Stimulated activated CD8-positive, alpha-beta memory T cell treated with anti-CD3 and anti-CD28 coated beads, Interleukin-15, amount 100 ng/mL, for 24 hours (primary cell): Measurements from ENCODE around the gene MYO9A.
"Not testable (repeated sequence)": the region's sequence is repeated elsewhere in the genome, so short reads cannot be mapped to it uniquely, and the experiment has no call there.

Source experiments
- DNase-seq: peaks from one replicate; pipeline ENCODE4 v3.0.0-alpha.2; 2020; ENCODE audit warnings: low read depth

MYO9A gene

GRCh38 chr15:72037321-72037720 lies 80.6 kb downstream of the MYO9A start:
- no peak for DNase-seq

DNA sequence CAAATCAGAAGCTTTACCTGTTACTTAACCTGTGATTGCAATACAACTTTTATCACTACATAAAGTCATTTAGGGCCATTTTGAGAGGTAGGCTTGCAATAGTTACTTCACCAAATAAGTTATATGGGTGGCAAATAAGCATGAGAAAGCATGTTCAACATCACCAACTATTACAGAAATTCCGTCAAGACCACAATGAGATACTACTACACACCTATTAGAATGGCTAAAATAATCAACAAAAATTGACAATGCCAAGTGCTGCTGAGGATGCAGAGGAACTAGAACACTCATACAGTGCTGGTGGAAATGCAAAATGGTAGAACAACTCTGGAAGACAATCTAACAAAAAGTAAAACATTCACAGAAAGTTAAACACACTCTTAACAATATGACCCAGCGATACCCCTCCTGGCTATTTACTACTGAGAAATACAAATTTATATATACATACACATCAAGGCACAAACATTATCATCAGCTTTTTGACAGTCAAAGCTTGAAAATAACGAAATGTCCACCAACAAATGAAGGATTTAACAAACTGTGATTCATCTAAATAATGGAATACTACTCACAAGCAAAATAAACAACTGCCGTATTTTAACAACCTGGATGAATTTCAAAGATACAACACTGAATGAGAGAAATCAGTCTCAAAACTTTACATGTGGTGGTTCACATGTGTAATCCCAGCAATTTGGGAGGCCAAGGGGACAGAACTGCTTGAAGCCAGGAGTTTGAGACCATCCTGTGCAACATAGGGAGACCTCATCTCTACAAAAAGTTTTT lies 82.9 kb downstream of the MYO9A start:
- no peak for DNase-seq

- DNase-seq = no peak
Measured at GRCh38 chr15:72034351-72034750, 83.6 kb downstream of the MYO9A start.

DNA sequence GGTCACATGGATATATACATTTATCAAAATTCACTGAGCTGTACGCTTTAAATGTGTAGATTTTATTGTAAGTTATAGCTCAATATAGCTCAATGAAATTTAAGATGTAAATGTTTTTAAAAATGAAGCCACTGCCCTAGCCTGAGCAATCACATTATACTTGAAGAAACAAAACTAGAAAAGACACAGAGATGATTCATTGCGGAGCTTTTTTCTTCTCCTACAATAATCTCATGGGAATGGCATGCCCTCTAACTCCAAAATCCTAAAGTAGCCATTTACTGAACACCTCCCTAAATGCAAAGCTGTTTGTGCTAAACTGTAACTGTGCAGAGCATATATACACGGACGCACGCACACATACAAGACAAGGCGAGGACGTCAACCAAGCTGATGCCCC lies 84.2 kb downstream of the MYO9A start:
- no peak for DNase-seq

- no peak for DNase-seq
Measured at GRCh38 chr15:72033285-72033684, 84.7 kb downstream of the MYO9A start.

DNA sequence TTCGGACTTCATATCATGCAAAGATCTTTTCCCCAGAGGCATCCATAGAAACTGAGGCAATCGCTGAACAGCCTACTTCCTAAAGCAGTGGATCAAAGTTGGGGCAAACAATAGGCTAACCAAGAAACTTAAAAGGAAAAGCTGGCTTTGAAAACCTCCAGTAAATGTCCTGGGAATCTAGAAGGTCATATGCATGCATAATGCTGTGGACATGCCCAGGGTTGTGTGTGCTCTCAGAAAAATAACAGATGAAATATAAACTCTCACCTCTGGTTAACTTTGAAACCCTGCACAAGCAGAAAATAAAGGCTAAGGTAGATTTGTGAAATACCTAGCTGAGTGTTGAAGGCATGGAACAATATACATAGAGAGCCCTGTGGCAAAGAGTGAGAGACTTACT lies 96.3 kb downstream of the MYO9A start:
- DNase-seq = no peak

DNA sequence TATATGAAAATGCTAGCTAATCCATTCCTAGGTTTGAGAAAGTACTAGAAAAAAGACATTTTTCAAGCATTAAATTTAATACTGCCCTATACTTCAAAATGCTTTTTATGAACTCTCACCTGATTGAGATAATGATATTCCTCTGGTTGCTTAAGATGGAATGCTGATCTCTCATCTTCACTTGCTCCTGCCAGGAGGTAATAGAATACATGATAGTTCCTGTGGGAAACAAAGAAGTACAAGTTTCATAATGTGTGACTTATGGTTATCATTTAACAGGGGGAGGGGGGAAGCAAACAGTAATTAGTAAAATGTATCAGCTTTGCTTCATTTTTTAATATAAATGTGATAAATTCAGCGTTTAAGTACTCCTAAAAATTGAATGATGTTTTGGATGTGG lies 97.2 kb downstream of the MYO9A start:
- no peak for DNase-seq

DNA sequence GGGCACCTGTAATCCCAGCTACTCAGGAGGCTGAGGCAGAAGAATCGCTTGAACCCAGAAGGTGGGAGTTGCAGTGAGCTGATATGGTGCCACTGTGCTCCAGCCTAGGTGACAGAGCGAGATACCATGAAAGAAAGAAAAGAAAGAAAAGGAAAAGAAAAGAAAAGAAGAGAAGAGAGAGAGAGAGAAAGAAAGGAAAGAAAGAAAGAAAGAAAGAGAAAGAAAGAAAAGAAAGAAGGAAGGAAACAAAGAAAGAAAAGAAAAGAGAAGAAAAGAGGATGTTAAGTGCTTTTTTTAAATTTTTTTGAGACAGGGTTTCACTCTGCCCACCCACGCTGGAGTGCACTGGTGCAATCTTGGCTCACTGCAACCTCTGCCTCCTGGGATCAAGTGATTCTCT lies 103.4 kb downstream of the MYO9A start:
- DNase-seq = not testable (repeated sequence)

- DNase-seq = no peak
Measured at GRCh38 chr15:72013703-72014102, 104.2 kb downstream of the MYO9A start.

DNA sequence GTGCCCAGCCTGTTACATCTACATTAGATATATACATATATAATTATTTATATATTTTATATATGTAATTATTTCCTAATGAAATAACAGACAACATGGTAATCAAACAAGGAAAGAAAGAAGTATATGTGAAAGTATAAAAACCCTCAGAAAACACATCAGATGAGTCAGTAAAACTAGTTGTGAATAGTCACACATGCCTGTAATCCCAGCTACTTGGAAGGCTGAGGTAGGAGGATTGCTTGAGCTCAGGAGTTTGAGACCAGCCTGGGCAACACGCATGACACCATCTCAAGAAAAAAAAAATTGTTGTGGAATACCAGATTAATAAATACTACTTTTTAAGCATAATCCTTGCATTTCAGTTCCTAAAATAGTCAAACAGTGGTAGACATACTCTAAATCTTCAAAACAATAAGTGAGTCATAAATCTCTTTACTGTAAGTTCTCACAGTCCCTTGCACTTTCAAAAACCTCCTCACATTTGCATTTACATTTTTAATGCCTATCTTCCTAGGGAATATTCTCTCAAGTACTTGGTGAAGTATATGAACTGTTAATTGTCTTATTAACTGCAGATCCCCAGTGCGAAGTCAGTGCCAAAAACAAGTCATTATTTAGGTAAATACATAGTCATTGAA lies 106.5 kb downstream of the MYO9A start:
- no peak for DNase-seq

- DNase-seq = no peak
Measured at GRCh38 chr15:72009222-72009621, 108.7 kb downstream of the MYO9A start.

- DNase-seq = no peak
Measured at GRCh38 chr15:72006382-72006781, 111.6 kb downstream of the MYO9A start.

- DNase-seq = no peak
Measured at GRCh38 chr15:72005483-72005882, 112.5 kb downstream of the MYO9A start.

DNA sequence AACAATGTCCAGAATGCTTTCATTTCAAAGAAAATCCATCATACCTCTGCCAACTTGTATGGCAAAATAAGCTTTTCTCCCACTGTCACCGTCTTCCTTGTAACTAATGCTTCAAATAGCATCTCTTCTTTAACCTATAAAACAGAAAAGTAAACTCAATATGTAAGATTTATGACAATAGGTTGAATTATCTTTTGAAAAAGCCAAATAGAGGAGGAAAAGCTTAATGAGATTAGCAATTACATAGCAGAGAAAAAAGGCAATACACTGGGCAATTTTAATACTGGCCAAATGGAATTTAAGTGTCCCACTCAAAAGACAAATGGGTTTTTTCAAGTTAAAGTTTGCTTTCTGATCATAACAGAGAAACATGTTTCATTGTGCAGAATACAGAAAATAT lies 118.1 kb downstream of the MYO9A start:
- no peak for DNase-seq

- not testable (repeated sequence) for DNase-seq
Measured at GRCh38 chr15:71998717-71999116, 119.2 kb downstream of the MYO9A start.

DNA sequence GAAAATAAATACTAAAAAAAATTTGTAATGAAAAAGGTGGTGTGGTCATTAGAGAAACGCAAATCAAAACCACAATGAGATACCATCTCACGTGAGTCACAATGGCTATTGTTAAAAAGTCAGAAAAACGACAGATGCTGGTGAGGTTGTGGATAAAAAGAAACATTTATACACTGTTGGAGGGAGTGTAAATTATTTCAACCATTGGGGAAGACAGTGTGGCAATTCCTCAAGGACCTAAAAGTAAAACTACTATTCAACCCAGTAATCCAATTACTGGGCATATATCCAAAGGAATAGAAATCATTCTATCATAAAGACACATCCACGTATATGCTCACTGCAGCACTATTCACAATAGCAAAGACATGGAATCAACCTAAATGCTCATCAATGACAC lies 120.3 kb downstream of the MYO9A start:
- DNase-seq = no peak

DNA sequence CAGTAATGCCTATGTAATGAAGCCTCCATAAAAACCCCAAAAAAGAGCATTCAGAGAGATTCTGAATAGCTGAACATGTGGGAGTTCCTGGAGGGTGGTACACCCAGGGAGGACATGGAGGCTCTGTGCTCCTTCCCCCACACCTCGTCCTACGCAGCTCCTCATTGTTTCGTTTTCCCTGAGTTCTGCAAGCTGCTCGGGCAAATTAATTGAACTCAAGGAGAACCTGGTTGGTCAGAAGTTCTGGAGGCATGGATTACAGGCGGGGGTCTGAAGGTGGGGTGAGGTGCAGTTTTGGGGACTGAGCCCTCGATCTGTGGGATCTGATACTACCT lies 142.2 kb downstream of the MYO9A start:
- DNase-seq = no peak

DNA sequence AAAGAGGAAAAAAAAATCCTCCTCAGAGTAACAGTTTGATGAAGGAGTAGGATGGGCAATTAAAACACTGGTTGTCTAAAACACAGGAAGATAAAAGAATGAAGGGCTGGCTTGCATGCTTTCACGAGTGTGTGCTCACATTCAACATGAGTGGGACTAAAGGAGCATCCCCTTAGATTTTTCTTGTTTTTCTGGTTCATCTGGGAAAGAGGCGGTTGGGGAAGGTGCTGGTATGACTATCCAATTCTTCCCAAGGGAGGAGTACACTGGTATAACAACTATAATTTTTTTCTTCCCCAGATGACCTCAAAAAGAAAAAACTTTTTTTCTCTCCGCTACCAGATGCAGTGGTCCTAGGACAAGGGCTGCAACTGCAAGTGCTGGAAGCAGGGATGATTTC lies 143.7 kb downstream of the MYO9A start:
- no peak for DNase-seq

GRCh38 chr15:71973366-71973765 lies 144.6 kb downstream of the MYO9A start:
- no peak for DNase-seq

GRCh38 chr15:71971905-71972304 lies 146.0 kb downstream of the MYO9A start:
- no peak for DNase-seq

GRCh38 chr15:71970435-71970834 lies 147.5 kb downstream of the MYO9A start:
- DNase-seq = no peak

GRCh38 chr15:71962537-71962936 lies 155.4 kb downstream of the MYO9A start:
- no peak for DNase-seq

DNA sequence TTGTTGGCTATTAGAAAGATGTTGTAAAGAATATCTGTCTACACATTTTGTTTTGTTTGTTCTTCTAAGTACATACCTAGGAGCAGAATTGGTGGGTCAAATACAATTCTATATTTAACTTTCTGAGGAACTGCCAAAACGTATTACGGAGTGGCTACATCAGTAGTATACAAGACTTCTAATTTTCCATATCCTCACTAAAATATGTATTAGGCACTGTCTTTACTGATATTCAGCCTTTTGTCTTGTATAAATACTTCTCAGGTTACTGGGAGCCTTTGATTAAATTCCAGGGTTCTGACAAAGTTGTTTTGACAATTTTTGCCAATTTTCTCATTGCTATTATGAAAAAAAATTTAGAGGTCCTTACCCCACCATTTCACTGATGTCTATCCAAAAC lies 160.9 kb downstream of the MYO9A start:
- no peak for DNase-seq

DNA sequence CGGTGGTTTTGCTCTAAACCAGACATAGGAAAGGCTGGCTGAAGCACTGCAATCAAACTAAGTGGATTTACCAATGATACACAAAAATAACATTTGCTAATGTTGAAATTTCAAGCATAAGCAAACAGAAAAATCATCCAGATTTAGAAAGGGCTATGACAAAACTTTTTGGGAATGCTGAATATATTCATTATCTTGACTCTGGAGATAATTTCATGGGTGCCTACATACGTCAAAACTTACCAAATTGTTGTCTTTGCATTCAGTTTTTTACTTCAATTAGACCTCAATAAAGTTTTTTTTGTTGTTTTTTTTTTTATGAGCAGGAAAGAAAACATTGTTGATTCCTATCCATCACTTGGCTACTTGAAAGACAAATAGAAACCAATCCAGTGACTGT lies 166.8 kb downstream of the MYO9A start:
- no peak for DNase-seq
